SKM-1 (cell line): ENCODE data around the gene COL4A1.

Experiments used
- DNase-seq: peaks from one replicate; lab custom pipeline; 2025; ENCODE audit not compliant: unreplicated experiment; lab: John Stamatoyannopoulos, UW

The COL4A1 gene

GRCh38 chr13:110294146-110294545 is 12.8 kb downstream of the COL4A1 start:
- DNase-seq, result no peak

- DNase-seq, result no peak
Measured at GRCh38 chr13:110293649-110294048, 13.3 kb downstream of the COL4A1 start.

- no peak for DNase-seq
Measured at GRCh38 chr13:110293037-110293436, 13.9 kb downstream of the COL4A1 start.

- no peak for DNase-seq
Measured at GRCh38 chr13:110291286-110291685, 15.7 kb downstream of the COL4A1 start.

- no peak for DNase-seq
Measured at GRCh38 chr13:110290826-110291225, 16.1 kb downstream of the COL4A1 start.

- no peak for DNase-seq
Measured at GRCh38 chr13:110290153-110290552, 16.8 kb downstream of the COL4A1 start.

- DNase-seq, result no peak
Measured at GRCh38 chr13:110289661-110290060, 17.3 kb downstream of the COL4A1 start.

- no peak for DNase-seq
Measured at GRCh38 chr13:110289174-110289573, 17.8 kb downstream of the COL4A1 start.

- DNase-seq, result no peak
Measured at GRCh38 chr13:110286833-110287819, 19.8 kb downstream of the COL4A1 start.

GRCh38 chr13:110285991-110286832 is 20.7 kb downstream of the COL4A1 start:
- no peak for DNase-seq

- DNase-seq, result no peak
Measured at GRCh38 chr13:110284779-110285484, 22.0 kb downstream of the COL4A1 start.

- no peak for DNase-seq
Measured at GRCh38 chr13:110283736-110284517, 23.0 kb downstream of the COL4A1 start.

GRCh38 chr13:110282316-110282841 is 24.6 kb downstream of the COL4A1 start:
- DNase-seq, result no peak

GRCh38 chr13:110281736-110282135 is 25.2 kb downstream of the COL4A1 start:
- no peak for DNase-seq

GRCh38 chr13:110280985-110281688 is 25.8 kb downstream of the COL4A1 start:
- no peak for DNase-seq

- no peak for DNase-seq
Measured at GRCh38 chr13:110280231-110280813, 26.6 kb downstream of the COL4A1 start.

- DNase-seq, result no peak
Measured at GRCh38 chr13:110279684-110280083, 27.3 kb downstream of the COL4A1 start.

GRCh38 chr13:110278859-110279258 is 28.1 kb downstream of the COL4A1 start:
- no peak for DNase-seq

- DNase-seq, result no peak
Measured at GRCh38 chr13:110277357-110277975, 29.5 kb downstream of the COL4A1 start.
